Activated CD4-positive, alpha-beta memory T cell treated with anti-CD3 and anti-CD28 coated beads, Interleukin-2, amount 10 ng/mL, durations not matched to agents 7 days and 5 days (primary cell): ENCODE results near the gene SAA1. TPM values are rescaled to one million over a fixed set of nuclear protein-coding genes. Genes with fewer than 3 reads are reported as not detected.

Experiments used
- CTCF ChIA-PET: fragments of 350-600 bp; sonication (Branson Sonifier 250); formaldehyde crosslinking; loops from one replicate; lab custom pipeline; 2021; ENCODE audit warnings: antibody characterized with exemption, inconsistent platforms; lab: Charles Lee
- POLR2A ChIA-PET: fragments of 350-600 bp; sonication (Branson Sonifier 250); formaldehyde crosslinking; loops from one replicate; lab custom pipeline; 2021; ENCODE audit warnings: antibody characterized with exemption; lab: Charles Lee
- DNase-seq: peaks from one replicate; pipeline ENCODE4 v3.0.0-alpha.2; 2020
- H3K27ac Mint-ChIP-seq: one replicate; pipeline ENCODE4 v1.8.0; 2021; ENCODE audit warnings: mild to moderate bottlenecking, mixed read lengths
- H3K27me3 Mint-ChIP-seq: one replicate; pipeline ENCODE4 v1.8.0; 2021; ENCODE audit warnings: mixed read lengths
- H3K36me3 Mint-ChIP-seq: one replicate; pipeline ENCODE4 v1.8.0; 2021; ENCODE audit warnings: low read depth, mixed read lengths
- H3K4me1 Mint-ChIP-seq: one replicate; pipeline ENCODE4 v1.8.0; 2021; ENCODE audit warnings: mixed read lengths
- H3K4me3 Mint-ChIP-seq: one replicate; pipeline ENCODE4 v1.8.0; 2021; ENCODE audit warnings: mild to moderate bottlenecking, mixed read lengths
- H3K9me3 Mint-ChIP-seq: one replicate; pipeline ENCODE4 v1.8.0; 2021; ENCODE audit warnings: mixed read lengths
- total RNA-seq, 2 experiments: library from RNA; stranded (reverse); gene quantifications; one replicate each; pipeline ENCODE4 v1.2.3, GENCODE V29; 2021

The SAA1 gene
- total RNA-seq, result not detected

- ChIA-PET POLR2A (interaction anchor here (1.1 kb wide), 1 partner anchor 368 kb away, joined by 3 read pairs; the partner anchor contains the start of gene SPTY2D1), CTCF (no interaction called here)
- Mint-ChIP-seq H3K4me1 (peaks cover 28% of the 10 kb centered on the region), H3K27me3 (no peaks in the 10 kb centered on the region), H3K9me3 (no peaks in the 10 kb centered on the region), H3K36me3 (no peaks in the 10 kb centered on the region), H3K4me3 (no peak within 1 kb of the TSS), H3K27ac (no peak within 1 kb of the TSS)
- no peak for DNase-seq
These were observed at the start of gene SAA1 for GRCh38 chr11:18265949-18266348. Gene SAA1 (plus strand): TSS chr11:18266264. CDS start chr11:18266888, 624 bp downstream.

GRCh38 chr11:18221274-18221876 lies 44.7 kb upstream of the SAA1 start:
- ChIA-PET POLR2A (no interaction called here), CTCF (interaction anchor here (1.3 kb wide), 1 partner anchor 9 kb away, joined by 3 read pairs; no protein-coding TSS in a partner anchor)
- Mint-ChIP-seq H3K27ac (no peak overlapping the region), H3K4me1 (no peaks in the 10 kb centered on the region), H3K36me3 (no peaks in the 10 kb centered on the region), H3K9me3 (no peaks in the 10 kb centered on the region), H3K4me3 (no peak overlapping the region), H3K27me3 (peaks cover 28% of the 10 kb centered on the region)
- DNase-seq, result no peak

GRCh38 chr11:18222814-18223421 lies 43.1 kb upstream of the SAA1 start:
- ChIA-PET CTCF (no interaction called here), POLR2A (no interaction called here)
- no peak for DNase-seq
- H3K36me3 Mint-ChIP-seq, result no peaks in the 10 kb centered on the region
- peaks cover 20% of the 10 kb centered on the region for H3K27me3 Mint-ChIP-seq
- no peaks in the 10 kb centered on the region for H3K4me1 Mint-ChIP-seq
- no peak overlapping the region for H3K4me3 Mint-ChIP-seq
- H3K27ac Mint-ChIP-seq, result no peak overlapping the region
- peaks cover 2% of the 10 kb centered on the region for H3K9me3 Mint-ChIP-seq

- H3K27me3 Mint-ChIP-seq, result peaks cover 13% of the 10 kb centered on the region
- POLR2A ChIA-PET, result no interaction called here
- H3K9me3 Mint-ChIP-seq, result peaks cover 2% of the 10 kb centered on the region
- DNase-seq, result no peak
- no peaks in the 10 kb centered on the region for H3K4me1 Mint-ChIP-seq
- no peaks in the 10 kb centered on the region for H3K36me3 Mint-ChIP-seq
- H3K4me3 Mint-ChIP-seq, result no peak overlapping the region
- H3K27ac Mint-ChIP-seq, result no peak overlapping the region
- CTCF ChIA-PET, result interaction anchor here (1.3 to 2.4 kb wide), 2 partner anchors 11 to 20 kb away, joined by 3 to 10 read pairs; no protein-coding TSS in a partner anchor
These were observed 42.3 kb upstream of the SAA1 start for GRCh38 chr11:18223591-18224387.

GRCh38 chr11:18225913-18226312 lies 40.2 kb upstream of the SAA1 start:
- ChIA-PET POLR2A (no interaction called here), CTCF (interaction anchor here (2.4 kb wide), 1 partner anchor 18 kb away, joined by 10 read pairs; no protein-coding TSS in a partner anchor)
- Mint-ChIP-seq H3K36me3 (no peaks in the 10 kb centered on the region), H3K4me3 (no peak overlapping the region), H3K27me3 (peaks cover 8% of the 10 kb centered on the region), H3K9me3 (peaks cover 2% of the 10 kb centered on the region), H3K27ac (no peak overlapping the region), H3K4me1 (no peaks in the 10 kb centered on the region)
- no peak for DNase-seq

- POLR2A ChIA-PET, result no interaction called here
- Mint-ChIP-seq H3K27me3 (peaks cover 18% of the 10 kb centered on the region), H3K4me3 (no peak overlapping the region), H3K36me3 (no peaks in the 10 kb centered on the region), H3K27ac (no peak overlapping the region), H3K9me3 (peaks cover 2% of the 10 kb centered on the region), H3K4me1 (no peaks in the 10 kb centered on the region)
- DNase-seq, result no peak
- CTCF ChIA-PET, result interaction anchor here (1.7 kb wide), 1 partner anchor 14 kb away, joined by 5 read pairs; no protein-coding TSS in a partner anchor
These were observed 36.6 kb upstream of the SAA1 start for GRCh38 chr11:18229501-18229900.

- CTCF ChIA-PET, result interaction anchor here (0.9 to 2.0 kb wide), 3 partner anchors 10 to 126 kb away, joined by 3 to 12 read pairs (median 3); no protein-coding TSS in a partner anchor
- no peak overlapping the region for H3K4me3 Mint-ChIP-seq
- H3K4me1 Mint-ChIP-seq, result no peaks in the 10 kb centered on the region
- DNase-seq, result no peak
- H3K27me3 Mint-ChIP-seq, result peaks cover 22% of the 10 kb centered on the region
- no peak overlapping the region for H3K27ac Mint-ChIP-seq
- no peaks in the 10 kb centered on the region for H3K36me3 Mint-ChIP-seq
- H3K9me3 Mint-ChIP-seq, result peaks cover 2% of the 10 kb centered on the region
- POLR2A ChIA-PET, result no interaction called here
These were observed 35.2 kb upstream of the SAA1 start for GRCh38 chr11:18230859-18231258.

GRCh38 chr11:18233912-18234311 lies 32.2 kb upstream of the SAA1 start:
- ChIA-PET POLR2A (interaction anchor here (1.3 kb wide), 1 partner anchor 13 kb away, joined by 3 read pairs; no protein-coding TSS in a partner anchor), CTCF (interaction anchor here (1.2 to 1.9 kb wide), 2 partner anchors 10 kb away, joined by 3 to 7 read pairs; no protein-coding TSS in a partner anchor)
- Mint-ChIP-seq H3K36me3 (no peaks in the 10 kb centered on the region), H3K4me1 (no peaks in the 10 kb centered on the region), H3K27ac (no peak overlapping the region), H3K4me3 (no peak overlapping the region), H3K9me3 (no peaks in the 10 kb centered on the region), H3K27me3 (peaks cover 34% of the 10 kb centered on the region)
- no peak for DNase-seq

GRCh38 chr11:18235394-18236334 lies 30.4 kb upstream of the SAA1 start:
- DNase-seq, result no peak
- H3K36me3 Mint-ChIP-seq, result no peaks in the 10 kb centered on the region
- no peak overlapping the region for H3K4me3 Mint-ChIP-seq
- no peak overlapping the region for H3K27ac Mint-ChIP-seq
- H3K4me1 Mint-ChIP-seq, result no peaks in the 10 kb centered on the region
- H3K9me3 Mint-ChIP-seq, result no peaks in the 10 kb centered on the region
- peaks cover 43% of the 10 kb centered on the region for H3K27me3 Mint-ChIP-seq
- ChIA-PET POLR2A (no interaction called here), CTCF (interaction anchor here (0.8 to 1.9 kb wide), 2 partner anchors 7 to 8 kb away, joined by 3 to 7 read pairs; no protein-coding TSS in a partner anchor)

GRCh38 chr11:18236664-18237356 lies 29.3 kb upstream of the SAA1 start, which contains the start of gene SAA4:
Gene SAA4 (minus strand): TSS chr11:18236802. CDS start chr11:18235926, 876 bp downstream.
- H3K4me1 Mint-ChIP-seq, result no peaks in the 10 kb centered on the region
- ChIA-PET POLR2A (no interaction called here), CTCF (interaction anchor here (0.8 kb wide), 1 partner anchor 8 kb away, joined by 3 read pairs; no protein-coding TSS in a partner anchor)
- H3K9me3 Mint-ChIP-seq, result no peaks in the 10 kb centered on the region
- H3K27ac Mint-ChIP-seq, result no peak within 1 kb of the TSS
- DNase-seq, result no peak
- no peaks in the 10 kb centered on the region for H3K36me3 Mint-ChIP-seq
- no peak within 1 kb of the TSS for H3K4me3 Mint-ChIP-seq
- H3K27me3 Mint-ChIP-seq, result peaks cover 46% of the 10 kb centered on the region

- Mint-ChIP-seq H3K4me1 (peaks cover 8% of the 10 kb centered on the region), H3K9me3 (no peaks in the 10 kb centered on the region), H3K4me3 (no peak overlapping the region), H3K27me3 (peaks cover 37% of the 10 kb centered on the region), H3K27ac (no peak overlapping the region), H3K36me3 (no peaks in the 10 kb centered on the region)
- DNase-seq, result no peak
- ChIA-PET POLR2A (no interaction called here), CTCF (no interaction called here)
These were observed 26.4 kb upstream of the SAA1 start for GRCh38 chr11:18239655-18240054.
